GM23248 (cell line): ENCODE measurements around the gene SH3RF1.

Experiments used
- EZH2 ChIP-seq: fragments of 200-600 bp; sonication (generic); IDR thresholded peaks from 2 replicates; pipeline ENCODE4 v1.6.1; 2018; ENCODE audit warnings: antibody characterized with exemption, mild to moderate bottlenecking; ENCODE audit not compliant: insufficient read depth, poor library complexity, severe bottlenecking
- EZH2phosphoT487 ChIP-seq: fragments of 200-600 bp; sonication (generic); IDR thresholded peaks from 2 replicates; pipeline ENCODE4 v1.6.1; 2018; ENCODE audit warnings: antibody characterized with exemption, moderate library complexity, mild to moderate bottlenecking, low read depth; ENCODE audit not compliant: insufficient read depth

GRCh38 chr4:169127314-169127713 is 143.4 kb downstream of the SH3RF1 start:
- TF ChIP-seq EZH2 (no peak), EZH2phosphoT487 (no peak)
